Stimulated activated CD8-positive, alpha-beta memory T cell treated with anti-CD3 and anti-CD28 coated beads, Interleukin-4, amount 100 ng/mL, for 1 hour (primary cell): ENCODE measurements around the gene FLOT1.

Experiments
- DNase-seq, 2 donors: peaks; one replicate each; pipeline ENCODE4 v3.0.0-alpha.2; 2020; ENCODE audit warnings: low read depth in 2 of 2, low spot score in 1 of 2

FLOT1 gene, protein sequence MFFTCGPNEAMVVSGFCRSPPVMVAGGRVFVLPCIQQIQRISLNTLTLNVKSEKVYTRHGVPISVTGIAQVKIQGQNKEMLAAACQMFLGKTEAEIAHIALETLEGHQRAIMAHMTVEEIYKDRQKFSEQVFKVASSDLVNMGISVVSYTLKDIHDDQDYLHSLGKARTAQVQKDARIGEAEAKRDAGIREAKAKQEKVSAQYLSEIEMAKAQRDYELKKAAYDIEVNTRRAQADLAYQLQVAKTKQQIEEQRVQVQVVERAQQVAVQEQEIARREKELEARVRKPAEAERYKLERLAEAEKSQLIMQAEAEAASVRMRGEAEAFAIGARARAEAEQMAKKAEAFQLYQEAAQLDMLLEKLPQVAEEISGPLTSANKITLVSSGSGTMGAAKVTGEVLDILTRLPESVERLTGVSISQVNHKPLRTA

DNA sequence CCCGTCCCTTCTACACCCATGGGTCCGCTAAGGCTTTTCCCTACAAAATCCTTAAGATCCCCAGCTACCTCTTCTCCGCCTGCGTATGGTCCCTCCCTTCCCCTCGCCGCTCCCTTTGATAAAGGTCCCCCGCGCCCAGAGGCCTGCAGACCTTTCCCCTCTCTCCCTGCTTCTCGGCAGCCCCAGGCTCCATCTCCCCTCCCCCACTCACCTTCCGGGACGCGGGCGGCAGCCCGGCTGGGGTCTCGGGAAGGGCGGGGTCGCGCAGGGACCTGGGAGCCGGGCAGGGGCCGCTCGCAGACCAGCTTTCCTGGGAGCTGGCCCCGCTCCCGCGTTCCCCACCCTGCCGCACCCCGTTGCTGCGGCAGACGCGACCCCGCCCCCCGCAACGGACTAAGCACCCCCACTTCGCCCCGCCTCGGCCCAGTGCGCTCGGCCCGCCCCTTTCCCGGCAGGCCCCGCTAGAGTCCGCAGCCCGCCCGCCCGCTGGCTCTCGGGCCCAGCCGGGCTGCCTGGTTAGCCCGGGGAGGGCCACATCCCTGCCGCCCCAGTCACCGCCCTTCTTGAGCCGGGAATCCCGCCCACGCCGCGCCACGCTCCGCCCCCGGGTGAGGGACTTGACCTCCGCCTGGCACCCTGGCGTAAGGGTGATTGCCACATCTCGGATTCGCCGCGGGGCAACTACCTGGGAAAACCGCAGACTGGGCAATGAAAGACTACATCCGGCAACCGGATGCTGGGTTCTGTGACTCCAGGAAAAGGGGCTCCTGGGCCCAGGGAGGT, at the start of gene FLOT1:
Gene FLOT1, minus strand, starts transcription at position 372 of the 783 bp plus-strand sequence. CDS start 498 bp downstream, outside the sequence.
- peak; percentile 72 for DNase-seq

DNA sequence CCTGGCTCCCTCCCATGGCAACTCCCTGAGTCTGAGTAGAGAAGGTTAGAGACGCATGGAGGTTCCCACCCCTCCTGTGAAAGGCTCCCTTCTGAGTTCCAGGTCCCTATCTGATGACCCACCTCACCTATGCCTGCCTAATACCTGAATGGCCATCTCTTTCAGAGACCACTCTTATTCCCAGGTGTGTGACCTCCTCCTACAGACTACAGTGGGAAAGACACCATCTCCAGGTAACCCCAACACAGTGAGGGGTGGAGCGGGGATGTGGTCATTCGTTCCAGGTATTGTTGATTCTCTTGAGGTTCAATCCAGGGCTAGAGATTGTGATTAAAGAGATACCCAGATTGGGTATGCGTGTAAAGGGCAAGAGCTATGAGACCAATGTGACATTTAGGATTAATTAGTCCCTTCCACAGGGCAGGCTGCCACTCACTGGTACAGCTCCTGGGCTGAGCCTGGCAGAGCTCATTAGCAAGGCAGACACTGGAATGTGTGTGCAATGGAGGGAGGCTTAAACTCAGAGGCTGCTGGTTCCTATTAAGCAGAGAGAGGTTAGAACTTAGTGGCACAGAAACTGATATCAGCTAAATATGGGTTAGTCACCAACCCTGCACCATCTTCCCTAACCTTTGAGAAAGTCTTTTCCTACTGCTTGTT, 48.4 kb upstream of the FLOT1 start:
- DNase-seq, result no peak

DNA sequence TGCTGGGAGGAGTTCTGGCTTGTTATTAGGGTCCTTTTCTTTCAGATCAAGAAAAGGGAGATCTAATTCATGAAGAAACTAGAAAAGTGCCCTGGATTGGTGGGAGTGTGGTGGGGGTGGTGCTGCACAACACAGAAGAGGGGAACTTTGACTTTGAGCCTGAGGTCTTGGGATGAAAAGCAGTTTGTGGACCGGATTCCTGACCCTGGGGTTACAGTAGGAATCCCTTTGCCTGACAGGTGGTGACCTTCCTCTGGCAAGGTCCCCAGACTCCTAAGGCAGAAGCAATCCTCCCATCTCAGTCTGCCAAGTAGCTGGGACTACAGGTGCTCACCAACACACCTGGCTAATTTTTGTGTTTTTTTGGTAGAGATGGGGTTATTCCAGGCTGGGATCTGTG, 47.1 kb upstream of the FLOT1 start:
- no peak for DNase-seq

DNA sequence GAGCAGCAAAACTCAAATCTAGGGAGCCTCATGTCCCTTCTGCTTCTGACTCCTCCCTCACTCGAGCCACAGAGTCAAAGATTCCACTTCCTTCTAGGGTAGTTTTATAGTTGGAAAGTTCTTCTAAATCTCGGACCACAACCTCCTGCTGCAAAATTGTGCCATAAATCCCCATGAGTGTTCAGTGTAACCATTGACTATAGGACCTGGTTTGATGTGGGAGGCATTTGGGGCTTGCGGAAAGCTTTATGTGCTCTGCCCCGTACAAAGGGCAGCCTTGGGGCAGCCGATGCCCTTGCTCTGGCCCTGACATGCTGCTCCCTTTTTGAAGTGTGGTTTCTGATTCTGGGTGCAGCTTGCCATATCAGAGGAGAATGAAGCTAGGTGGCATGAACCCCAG, 45.5 kb upstream of the FLOT1 start:
- DNase-seq, result no peak

DNA sequence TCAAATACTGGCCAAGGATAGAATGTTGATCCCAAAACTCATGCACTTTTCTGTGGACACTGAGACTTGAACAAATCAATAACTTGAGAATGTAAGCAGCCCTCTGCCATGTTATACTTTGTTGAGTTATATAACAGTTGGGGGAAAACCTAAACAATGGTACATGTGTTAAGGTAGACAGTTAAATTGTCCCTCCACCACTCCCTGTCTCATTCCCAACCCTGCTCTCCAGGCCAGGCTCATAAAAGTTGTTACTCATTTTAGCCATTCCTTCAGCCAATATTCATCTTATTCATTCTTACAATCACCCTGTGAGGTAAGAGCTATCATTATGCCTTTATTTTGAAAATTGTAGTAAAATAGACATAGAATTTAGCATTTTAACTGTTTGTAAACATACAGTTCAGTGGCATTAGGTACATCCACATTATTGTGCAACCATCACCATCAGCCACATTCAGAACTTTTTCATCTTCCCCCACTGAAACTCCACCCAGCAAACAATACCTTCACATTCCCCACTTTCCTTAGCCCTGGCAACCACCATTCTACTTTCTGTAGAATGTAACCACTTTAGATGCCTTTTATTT, 40.0 kb upstream of the FLOT1 start:
- no peak for DNase-seq

DNA sequence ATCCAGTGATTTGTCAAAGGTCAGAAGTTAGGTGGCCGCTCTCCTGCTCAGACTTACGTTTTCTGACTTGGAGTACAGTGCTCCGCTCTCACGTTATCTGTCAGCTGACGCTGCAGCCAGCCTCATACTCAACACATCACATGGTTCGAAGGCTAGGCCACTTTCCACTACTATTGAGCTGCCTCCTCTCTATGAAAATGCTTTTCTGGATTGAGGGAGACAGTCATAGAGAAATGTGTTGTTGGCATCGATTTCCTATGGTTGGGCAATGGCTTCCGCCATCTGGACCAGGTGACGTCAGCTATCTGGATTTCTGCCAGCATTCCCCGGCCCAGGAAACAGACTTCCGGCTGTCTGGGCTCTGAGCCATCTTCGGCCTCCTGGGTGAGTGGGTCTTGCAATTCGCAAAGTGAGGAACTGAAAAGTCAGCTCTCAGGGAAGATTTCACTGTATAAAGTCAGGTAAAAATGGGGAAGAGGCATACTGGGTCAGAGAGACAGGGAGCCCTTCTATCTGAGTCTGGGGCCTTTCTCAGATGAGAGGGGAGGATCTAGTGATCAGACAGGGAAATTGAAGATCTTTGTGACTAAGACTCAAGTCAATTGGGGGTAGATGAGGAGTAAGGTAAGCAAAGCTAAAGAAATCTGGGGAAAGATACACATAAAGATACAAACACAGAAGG, 39.4 kb upstream of the FLOT1 start:
- no peak for DNase-seq

DNA sequence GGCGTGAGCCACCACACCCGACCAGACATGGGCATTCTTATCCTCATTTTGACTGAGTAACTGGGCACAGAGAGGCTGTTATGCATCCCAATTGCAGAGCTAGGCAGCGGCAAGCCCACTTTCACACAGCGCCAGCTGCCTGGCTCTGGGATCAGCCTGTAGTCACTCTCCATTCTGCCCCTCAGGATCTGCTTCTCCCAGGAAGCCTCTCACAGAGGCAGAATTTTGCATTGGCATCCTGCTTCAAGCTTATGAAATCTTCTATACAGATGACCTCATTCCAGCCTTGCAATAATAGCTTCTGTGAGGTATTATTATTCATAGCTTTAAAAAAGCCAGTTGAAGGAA, 38.9 kb upstream of the FLOT1 start:
- no peak for DNase-seq

DNA sequence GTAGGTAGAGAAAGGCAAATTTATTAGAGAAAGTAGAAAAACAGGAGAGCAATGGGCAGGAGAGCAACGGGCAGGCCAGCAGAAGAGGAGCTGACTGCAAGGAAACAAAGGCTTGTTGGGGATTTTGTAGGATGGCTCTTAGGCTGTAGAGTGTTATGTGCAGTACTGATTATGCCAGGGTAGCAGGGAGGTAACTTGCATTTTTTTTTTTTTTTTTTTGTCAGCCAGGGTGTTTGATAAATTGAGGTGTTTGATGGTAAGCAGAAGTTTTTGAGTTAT, 38.1 kb upstream of the FLOT1 start:
- DNase-seq, result no peak

DNA sequence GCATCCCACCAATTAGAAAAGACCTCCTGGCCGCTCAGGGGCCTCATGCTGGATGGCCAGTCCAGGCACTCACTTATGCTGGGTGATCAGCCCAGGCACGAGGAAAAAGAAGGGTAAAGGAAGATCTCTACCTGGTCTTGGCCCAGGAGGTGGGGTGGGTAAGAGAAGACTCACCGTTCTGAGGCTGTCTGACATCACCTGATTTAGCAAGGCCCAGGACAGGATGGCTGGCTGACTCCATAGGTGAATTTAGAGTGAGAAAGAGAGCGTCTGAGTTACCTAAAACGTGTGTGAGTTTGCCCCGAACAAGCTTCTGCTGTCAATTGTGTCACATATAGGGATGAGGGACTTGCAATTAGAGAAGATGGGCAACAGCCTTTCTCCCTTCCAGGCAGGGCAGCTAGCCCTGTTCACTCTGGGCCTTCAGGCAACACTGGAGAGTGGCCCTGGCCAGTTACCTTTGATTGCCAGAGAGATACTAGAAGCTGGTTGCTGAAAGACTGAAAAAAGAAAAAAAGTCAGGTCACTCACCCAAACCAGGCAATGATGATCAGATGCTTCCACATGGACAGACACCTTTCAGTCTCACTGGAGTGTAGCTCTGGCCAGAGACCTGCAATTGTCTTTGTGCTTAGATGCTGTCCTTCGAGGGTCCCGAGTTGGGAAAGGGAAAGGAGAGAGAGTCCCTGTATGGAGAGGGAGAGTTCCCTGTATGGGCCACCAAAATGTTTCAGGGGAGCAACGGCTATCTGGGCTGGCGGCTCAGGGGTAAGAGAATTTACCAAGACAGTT, 37.6 kb upstream of the FLOT1 start:
- DNase-seq, result no peak

DNA sequence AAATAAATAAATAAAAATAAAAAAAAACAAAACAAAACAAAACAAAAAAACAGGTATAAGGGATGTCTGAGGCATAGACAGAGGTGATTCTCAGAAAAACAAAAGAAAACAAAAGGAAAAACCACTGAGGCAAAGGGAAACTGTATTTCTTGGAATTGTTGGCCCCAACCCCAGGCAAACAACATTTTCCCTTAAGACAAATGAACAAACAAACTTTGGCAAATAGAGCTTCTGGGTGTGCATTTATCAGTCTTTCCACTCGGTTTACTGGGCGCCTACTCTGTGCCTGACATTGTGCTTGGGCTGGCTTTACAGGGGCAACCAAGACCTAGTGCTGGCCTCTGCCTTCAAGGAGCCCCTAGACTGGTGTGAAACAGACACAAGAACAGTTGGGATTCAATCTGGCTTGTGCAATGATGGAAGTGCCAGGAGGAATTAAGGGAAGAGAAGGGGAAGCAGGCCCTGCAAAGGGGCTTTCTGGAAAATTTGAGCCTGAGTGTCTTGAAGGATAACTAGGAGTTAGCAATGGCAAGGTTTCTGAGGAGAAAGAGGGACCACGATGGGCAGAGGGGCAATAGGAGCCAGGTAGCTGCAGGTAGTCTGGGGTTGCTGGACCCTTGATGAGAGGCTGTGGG, 35.6 kb upstream of the FLOT1 start:
- DNase-seq, result no peak

DNA sequence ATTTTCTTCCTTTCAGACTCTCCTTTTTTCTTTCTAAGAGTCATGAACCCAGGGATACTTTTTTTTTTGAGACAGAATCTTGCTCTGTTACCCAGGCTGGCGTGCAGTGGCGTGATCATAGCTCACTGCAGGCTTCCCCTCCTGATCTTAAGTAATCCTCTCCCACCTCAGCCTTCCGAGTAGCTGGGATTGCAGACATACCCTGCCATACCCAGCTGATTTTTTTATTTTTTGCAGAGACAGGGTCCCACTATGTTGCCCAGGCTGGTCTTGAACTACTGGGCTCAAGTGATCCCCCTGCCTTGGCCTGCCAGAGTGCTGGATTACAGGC, 34.6 kb upstream of the FLOT1 start:
- no peak for DNase-seq

DNA sequence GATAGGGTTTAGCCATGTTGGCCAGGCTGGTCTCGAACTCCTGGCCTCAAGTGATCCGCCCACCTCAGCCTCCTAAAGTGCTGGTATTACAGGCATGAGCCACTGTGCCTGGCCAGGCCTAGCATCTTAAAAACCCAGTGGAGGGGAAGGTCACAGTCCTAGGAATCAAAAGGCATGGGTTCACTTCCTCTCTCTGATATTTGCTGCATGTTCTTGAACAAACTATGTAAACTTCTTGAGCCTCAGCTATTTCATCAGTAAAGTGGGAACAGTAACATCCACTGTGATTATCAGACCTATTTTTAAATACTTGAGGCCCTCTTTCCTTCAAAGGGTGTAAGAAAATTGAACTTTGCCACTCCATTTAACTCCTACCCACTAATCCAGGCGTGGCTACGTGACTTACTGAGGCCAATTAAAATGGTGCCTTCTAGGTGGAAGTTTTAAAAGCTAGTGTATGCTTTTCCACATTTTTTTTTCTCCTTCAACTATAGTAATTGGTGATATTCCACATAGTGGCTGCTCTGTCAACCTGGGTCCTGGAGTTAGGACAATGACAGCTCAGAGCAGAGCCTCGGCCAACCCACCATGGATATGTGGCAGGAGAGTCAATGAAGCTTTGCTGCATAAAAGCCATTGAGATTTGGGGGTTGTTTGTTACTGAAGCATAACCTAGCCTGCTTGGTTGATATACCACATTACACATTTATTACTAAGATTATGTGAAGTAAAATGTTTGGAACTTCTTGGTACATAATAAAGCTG, 34.1 kb upstream of the FLOT1 start:
- no peak for DNase-seq

DNA sequence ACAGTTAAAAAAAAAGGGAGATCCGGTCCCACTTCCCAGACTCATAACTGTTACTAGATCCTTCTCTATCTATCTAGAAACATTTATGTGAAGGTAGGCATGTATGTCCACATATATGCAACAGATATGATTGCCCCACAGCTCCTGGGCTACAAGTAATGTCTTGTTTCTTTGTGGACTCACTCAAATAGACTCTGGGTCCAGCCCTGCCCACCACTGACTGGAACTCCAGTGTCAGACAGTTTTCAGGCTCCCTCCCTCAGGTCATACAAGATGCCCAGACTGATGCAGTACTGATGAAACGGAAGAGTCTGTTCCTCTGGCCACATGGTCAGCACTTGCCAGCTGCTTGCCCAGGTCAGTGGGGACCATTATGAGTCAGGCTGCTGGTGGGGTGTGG, 32.6 kb upstream of the FLOT1 start:
- no peak for DNase-seq

DNA sequence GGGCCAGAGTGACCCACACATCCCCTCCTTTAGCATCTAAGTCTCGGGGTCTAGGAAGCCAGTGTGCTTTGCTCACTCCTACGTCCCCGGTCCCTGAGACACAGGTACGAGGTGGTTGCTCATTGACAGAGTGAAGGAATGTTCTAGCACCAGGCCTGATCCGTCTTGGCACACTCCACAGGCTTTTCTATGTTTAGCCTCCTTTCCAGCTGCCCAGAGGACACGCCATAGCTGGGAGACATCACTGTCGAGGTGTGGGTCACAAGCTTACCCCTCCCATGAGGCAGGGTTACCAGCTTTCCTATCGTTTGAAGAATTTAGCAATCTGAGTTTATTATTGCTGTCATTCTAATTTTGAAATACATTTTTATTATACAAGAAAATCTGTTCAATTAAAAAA, 32.2 kb upstream of the FLOT1 start:
- no peak for DNase-seq

DNA sequence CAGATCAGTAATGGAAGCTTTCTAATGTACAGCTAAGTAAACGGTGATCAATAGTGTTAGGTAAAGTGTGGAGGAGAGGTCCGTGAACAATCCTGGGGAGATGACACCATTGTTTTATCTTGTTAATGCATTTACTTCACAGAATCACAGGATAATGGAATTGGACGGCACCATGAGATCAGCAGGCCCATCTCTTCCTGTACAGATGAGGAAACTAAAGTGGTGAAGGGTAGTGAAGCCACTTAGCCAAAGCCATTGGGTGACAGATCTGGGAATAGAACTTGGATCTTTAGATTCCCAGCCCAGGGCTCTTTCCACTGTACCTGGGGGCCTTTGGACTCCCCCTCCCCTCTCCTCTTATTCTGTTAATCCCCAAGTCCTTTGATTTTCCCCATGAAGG, 28.1 kb upstream of the FLOT1 start:
- DNase-seq, result no peak

DNA sequence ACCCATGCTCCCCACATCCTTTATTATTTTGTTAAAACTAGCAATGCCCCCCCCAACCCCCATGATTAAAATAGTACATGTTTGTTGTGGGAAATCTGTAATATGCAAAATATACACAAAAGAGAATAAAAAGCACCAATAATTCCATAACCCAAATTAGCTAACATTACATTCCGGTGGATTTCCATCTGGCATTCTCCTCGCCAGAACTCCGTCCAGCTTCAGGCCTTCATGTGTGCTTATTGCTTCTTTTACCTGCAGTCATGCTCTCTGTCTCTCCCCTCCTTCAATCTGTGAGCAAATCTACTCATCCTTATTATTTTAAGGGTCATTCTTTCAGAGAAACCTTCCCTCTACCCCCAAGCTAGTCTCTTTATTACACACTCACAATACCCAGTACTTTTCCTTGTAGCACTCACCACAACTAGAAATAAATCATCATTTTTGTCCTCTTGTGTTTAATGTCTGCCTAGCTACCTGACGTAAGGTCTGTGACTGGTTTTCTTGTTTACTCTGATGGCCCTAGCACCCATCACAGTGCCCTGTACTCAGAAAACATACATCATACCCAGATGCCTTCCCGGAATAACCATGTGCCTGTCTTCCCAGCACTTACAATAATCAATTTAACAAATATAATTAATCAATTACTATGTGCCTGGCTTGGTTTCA, 27.5 kb upstream of the FLOT1 start:
- no peak for DNase-seq

DNA sequence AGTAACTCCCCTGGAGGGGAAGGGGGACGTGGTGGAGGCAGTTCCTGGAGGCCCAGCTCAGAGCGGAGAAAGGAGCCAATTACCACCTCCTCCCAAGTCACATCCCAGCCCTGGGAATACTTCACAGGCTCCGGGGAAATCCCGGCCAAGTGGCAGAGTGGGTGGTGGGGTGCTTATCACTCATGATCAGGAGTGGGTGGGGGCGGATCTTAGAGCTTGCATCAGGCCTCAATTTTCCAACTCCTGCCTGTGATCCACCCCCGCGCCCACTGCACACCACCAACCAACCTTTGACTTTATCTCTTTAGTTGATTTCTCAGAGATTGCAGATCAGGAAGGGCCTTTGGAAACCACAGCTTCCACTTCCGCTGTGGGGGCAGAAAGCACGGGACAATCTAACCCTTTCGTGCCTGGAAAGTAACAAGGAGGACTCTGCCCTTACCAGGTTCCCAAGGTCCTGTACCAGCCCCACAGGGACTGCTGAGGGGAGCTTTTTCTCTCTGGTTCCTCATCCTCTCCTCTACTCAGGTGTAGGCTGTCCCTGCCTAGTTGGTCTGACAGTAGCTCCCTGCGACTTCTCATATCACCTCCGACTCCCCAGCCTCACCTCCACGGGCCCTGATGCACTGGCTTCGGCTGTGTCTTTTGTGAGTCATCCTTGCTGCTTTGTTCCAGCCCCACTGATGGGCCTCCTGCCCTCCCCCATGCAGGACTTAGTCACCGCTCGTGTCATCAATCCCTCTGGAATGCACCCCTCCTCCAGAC, 26.8 kb upstream of the FLOT1 start:
- peak; percentile 35 to 51 for DNase-seq

DNA sequence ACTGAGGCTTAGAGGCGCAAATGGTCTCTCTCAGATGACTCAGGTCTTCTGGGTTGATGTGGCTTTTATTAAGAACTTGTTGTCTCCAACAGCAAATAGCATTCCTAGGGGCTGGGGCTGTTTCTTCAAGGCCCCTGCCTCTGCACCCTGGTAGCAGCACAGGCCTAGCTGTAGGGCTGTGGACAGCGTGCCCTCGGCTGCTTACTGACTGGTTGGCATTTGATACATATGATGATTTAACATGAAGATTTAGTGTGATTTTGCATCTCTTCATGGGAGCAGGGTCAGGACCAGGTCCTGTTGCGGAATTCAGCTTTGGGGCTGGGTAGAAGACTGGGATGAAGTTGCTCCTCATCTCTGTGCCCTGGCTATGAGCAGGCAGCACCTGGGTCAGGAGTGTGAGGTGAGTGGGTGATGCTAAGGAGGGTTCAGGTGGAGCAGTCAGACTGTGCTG, 26.2 kb upstream of the FLOT1 start:
- no peak for DNase-seq
